H9 (cell line): ENCODE measurements around the gene PLCH1. TPM values are rescaled to one million over a fixed set of nuclear protein-coding genes. Genes with fewer than 3 reads are reported as not detected.

ENCODE experiments used
- DNase-seq: peaks from one replicate; pipeline ENCODE4 v3.0.0-alpha.2; 2017
- H2AFZ ChIP-seq: one replicate; pipeline ENCODE4 v1.6.1; 2013; ENCODE audit warnings: mild to moderate bottlenecking, low read length, control low read depth, moderate library complexity
- H2AK5ac ChIP-seq: 2 replicates; pipeline ENCODE4 v1.6.1; 2013; ENCODE audit warnings: low read length, control low read depth, mixed read lengths; ENCODE audit not compliant: insufficient read length
- H2BK120ac ChIP-seq: one replicate; pipeline ENCODE4 v1.6.1; 2013; ENCODE audit warnings: low read depth, mild to moderate bottlenecking, low read length, control low read depth, inconsistent platforms; ENCODE audit not compliant: poor library complexity, severe bottlenecking
- H2BK12ac ChIP-seq: 2 replicates; pipeline ENCODE4 v1.6.1; 2013; ENCODE audit warnings: low read length, control low read depth, mixed read lengths, low read depth; ENCODE audit not compliant: insufficient read length
- H2BK15ac ChIP-seq: 2 replicates; pipeline ENCODE4 v1.6.1; 2013; ENCODE audit warnings: low read depth, low read length, control low read depth
- H2BK20ac ChIP-seq: one replicate; pipeline ENCODE4 v1.6.1; 2013; ENCODE audit warnings: low read depth, mild to moderate bottlenecking, low read length, control low read depth, inconsistent platforms; ENCODE audit not compliant: poor library complexity, severe bottlenecking
- H2BK5ac ChIP-seq: 2 replicates; pipeline ENCODE4 v1.6.1; 2013; ENCODE audit warnings: low read length, control low read depth, mixed read lengths; ENCODE audit not compliant: insufficient read length
- H3K14ac ChIP-seq: 2 replicates; pipeline ENCODE4 v1.6.1; 2013; ENCODE audit warnings: low read length, control low read depth; ENCODE audit not compliant: insufficient read depth
- H3K18ac ChIP-seq: 2 replicates; pipeline ENCODE4 v1.6.1; 2013; ENCODE audit warnings: low read depth, mild to moderate bottlenecking, mixed read lengths, low read length, control low read depth; ENCODE audit not compliant: insufficient read length
- H3K23ac ChIP-seq: 2 replicates; pipeline ENCODE4 v1.6.1; 2013; ENCODE audit warnings: low read length, control low read depth, mixed read lengths, low read depth; ENCODE audit not compliant: insufficient read length
- H3K23me2 ChIP-seq: 2 replicates; pipeline ENCODE4 v1.6.1; 2013; ENCODE audit warnings: low read depth, mild to moderate bottlenecking, mixed read lengths, low read length, control low read depth; ENCODE audit not compliant: insufficient read length, poor library complexity, severe bottlenecking
- H3K27ac ChIP-seq: 2 replicates; pipeline ENCODE4 v1.5.1; 2013; ENCODE audit warnings: low read length, control low read depth, mixed read lengths, low read depth; ENCODE audit not compliant: insufficient read length
- H3K27me3 ChIP-seq: 2 replicates; pipeline ENCODE4 v1.6.1; 2013; ENCODE audit warnings: low read length, control low read depth, inconsistent platforms; ENCODE audit not compliant: insufficient read depth
- H3K4ac ChIP-seq: 2 replicates; pipeline ENCODE4 v1.6.1; 2013; ENCODE audit warnings: low read depth, mild to moderate bottlenecking, control low read depth, inconsistent platforms, low read length, moderate library complexity
- H3K4me1 ChIP-seq: 2 replicates; pipeline ENCODE4 v1.6.1; 2013; ENCODE audit warnings: low read length, control low read depth, inconsistent platforms; ENCODE audit not compliant: insufficient read depth
- H3K4me2 ChIP-seq: 2 replicates; pipeline ENCODE4 v1.6.1; 2013; ENCODE audit warnings: low read length, control low read depth, mixed read lengths; ENCODE audit not compliant: insufficient read length, insufficient read depth
- H3K56ac ChIP-seq: 2 replicates; pipeline ENCODE4 v1.6.1; 2013; ENCODE audit warnings: low read depth, mild to moderate bottlenecking, mixed read lengths, low read length, control low read depth; ENCODE audit not compliant: insufficient read length
- H3K79me1 ChIP-seq: 2 replicates; pipeline ENCODE4 v1.6.1; 2013; ENCODE audit warnings: low read depth, mild to moderate bottlenecking, moderate library complexity, low read length, control low read depth, inconsistent platforms; ENCODE audit not compliant: insufficient read depth, poor library complexity, severe bottlenecking
- H3K79me2 ChIP-seq: 2 replicates; pipeline ENCODE4 v1.6.1; 2013; ENCODE audit warnings: low read length, control low read depth, inconsistent platforms; ENCODE audit not compliant: insufficient read depth
- H3K9ac ChIP-seq: 2 replicates; pipeline ENCODE4 v1.6.1; 2013; ENCODE audit warnings: low read length, control low read depth, mixed read lengths; ENCODE audit not compliant: insufficient read length; ENCODE audit errors: extremely low read depth
- H3K9me3 ChIP-seq: one replicate; pipeline ENCODE4 v1.6.1; 2013; ENCODE audit warnings: low read depth, low read length, inconsistent platforms; ENCODE audit not compliant: control insufficient read depth
- H3T11ph ChIP-seq: one replicate; pipeline ENCODE4 v1.6.1; 2013; ENCODE audit warnings: mild to moderate bottlenecking, low read length, control low read depth, inconsistent platforms
- H4K20me1 ChIP-seq: one replicate; pipeline ENCODE4 v1.6.1; 2013; ENCODE audit not compliant: control insufficient read depth, insufficient read length, insufficient read depth
- H4K5ac ChIP-seq: 2 replicates; pipeline ENCODE4 v1.6.1; 2013; ENCODE audit warnings: low read depth, mild to moderate bottlenecking, mixed read lengths, low read length, control low read depth; ENCODE audit not compliant: insufficient read length
- H4K8ac ChIP-seq: replicated peaks from 2 replicates; pipeline ENCODE4 v1.6.1; 2013; ENCODE audit warnings: low read length, control low read depth, mixed read lengths, low read depth; ENCODE audit not compliant: insufficient read length
- H4K91ac ChIP-seq: 2 replicates; pipeline ENCODE4 v1.6.1; 2013; ENCODE audit warnings: low read depth, mild to moderate bottlenecking, moderate library complexity, mixed read lengths, low read length, control low read depth; ENCODE audit not compliant: insufficient read length
- H3K27ac Mint-ChIP-seq, 3 experiments: 2 replicates in 2 of 3; 3 replicates in 1 of 3; pipeline ENCODE4 v1.8.0; 2020 to 2021; ENCODE audit warnings: mixed read lengths in 3 of 3, mild to moderate bottlenecking in 1 of 3, moderate library complexity in 1 of 3
- H3K27me3 Mint-ChIP-seq: 2 replicates; pipeline ENCODE4 v1.8.0; 2021; ENCODE audit warnings: low read depth, mild to moderate bottlenecking, moderate library complexity, mixed read lengths
- H3K36me3 Mint-ChIP-seq, 3 experiments: 2 replicates in 2 of 3; 3 replicates in 1 of 3; pipeline ENCODE4 v1.8.0; 2020 to 2021; ENCODE audit warnings: low read depth in 3 of 3, mixed read lengths in 3 of 3; ENCODE audit not compliant: insufficient read depth in 1 of 3
- H3K4me1 Mint-ChIP-seq, 2 experiments: 2 replicates each; pipeline ENCODE4 v1.8.0; 2020; ENCODE audit warnings: mixed read lengths in 2 of 2
- H3K4me3 Mint-ChIP-seq, 2 experiments: 2 replicates in 1 of 2; 3 replicates in 1 of 2; pipeline ENCODE4 v1.8.0; 2020 to 2021; ENCODE audit warnings: mild to moderate bottlenecking in 2 of 2, mixed read lengths in 2 of 2, moderate library complexity in 1 of 2
- H3K9me3 Mint-ChIP-seq, 2 experiments: 2 replicates in 1 of 2; 3 replicates in 1 of 2; pipeline ENCODE4 v1.8.0; 2020; ENCODE audit warnings: mild to moderate bottlenecking in 2 of 2, mixed read lengths in 2 of 2, moderate library complexity in 1 of 2
- CTCF ChIP-seq: fragments of 200-600 bp; sonication (generic); conservative IDR thresholded peaks from 3 replicates; pipeline ENCODE4 v1.8.0; 2021; ENCODE audit warnings: antibody characterized with exemption, mild to moderate bottlenecking
- total RNA-seq: library from RNA; stranded (reverse); gene quantifications from 2 replicates; pipeline ENCODE4 v1.2.1, GENCODE V29; 2021

PLCH1 gene
- total RNA-seq, 1 experiment from 2014 or later = 19.0 TPM

- Histone ChIP-seq H2BK15ac (no peak overlapping the region), H3K9ac (no peak overlapping the region), H3K4me1 (no peaks in the 10 kb centered on the region), H3K4me2 (no peak overlapping the region), H4K91ac (no peak overlapping the region), H3K79me2 (no peaks in the 10 kb centered on the region), H2AFZ (no peak overlapping the region), H3K56ac (no peak overlapping the region), H3K27me3 (no peaks in the 10 kb centered on the region), H3K27ac (no peak overlapping the region), H3K23me2 (no peaks in the 10 kb centered on the region), H2AK5ac (no peak overlapping the region), H4K20me1 (no peaks in the 10 kb centered on the region), H3K18ac (no peak overlapping the region), H3K4ac (no peak overlapping the region), H3K9me3 (no peaks in the 10 kb centered on the region), H2BK5ac (no peak overlapping the region), H3K14ac (no peak overlapping the region), H2BK20ac (no peak overlapping the region), H3T11ph (no peak overlapping the region), H2BK12ac (no peak overlapping the region), H4K8ac (no peak overlapping the region), H3K23ac (no peak overlapping the region), H3K79me1 (no peaks in the 10 kb centered on the region), H2BK120ac (no peak overlapping the region), H4K5ac (no peak overlapping the region)
- H3K36me3 Mint-ChIP-seq = peaks cover 13 to 28% (median 22%) of the 10 kb centered on the region in 3 experiments; a peak in 6 of 7 replicates
- H3K4me1 Mint-ChIP-seq = peaks cover 7 to 9% of the 10 kb centered on the region in 2 experiments; a peak in 3 of 4 replicates
- no peak for DNase-seq
- H3K27ac Mint-ChIP-seq = no peak overlapping the region
- no peaks in the 10 kb centered on the region for H3K27me3 Mint-ChIP-seq
- no peak for TF ChIP-seq CTCF
- H3K9me3 Mint-ChIP-seq = no peaks in the 10 kb centered on the region
- no peak overlapping the region for H3K4me3 Mint-ChIP-seq
Observed at GRCh38 chr3:155595371-155595770, 149.5 kb downstream of the PLCH1 start.
